NOMO-1 treated with dmso at 0.1 percent for 144 hours (cell line): ENCODE measurements around the gene TXNDC5.
A peak's percentile ranks its signal among the peaks of the same experiment; 100 is the strongest.

ENCODE experiments used
- DNase-seq: peaks from one replicate; lab custom pipeline; 2025; ENCODE audit not compliant: unreplicated experiment; lab: John Stamatoyannopoulos, UW

TXNDC5 gene

DNA sequence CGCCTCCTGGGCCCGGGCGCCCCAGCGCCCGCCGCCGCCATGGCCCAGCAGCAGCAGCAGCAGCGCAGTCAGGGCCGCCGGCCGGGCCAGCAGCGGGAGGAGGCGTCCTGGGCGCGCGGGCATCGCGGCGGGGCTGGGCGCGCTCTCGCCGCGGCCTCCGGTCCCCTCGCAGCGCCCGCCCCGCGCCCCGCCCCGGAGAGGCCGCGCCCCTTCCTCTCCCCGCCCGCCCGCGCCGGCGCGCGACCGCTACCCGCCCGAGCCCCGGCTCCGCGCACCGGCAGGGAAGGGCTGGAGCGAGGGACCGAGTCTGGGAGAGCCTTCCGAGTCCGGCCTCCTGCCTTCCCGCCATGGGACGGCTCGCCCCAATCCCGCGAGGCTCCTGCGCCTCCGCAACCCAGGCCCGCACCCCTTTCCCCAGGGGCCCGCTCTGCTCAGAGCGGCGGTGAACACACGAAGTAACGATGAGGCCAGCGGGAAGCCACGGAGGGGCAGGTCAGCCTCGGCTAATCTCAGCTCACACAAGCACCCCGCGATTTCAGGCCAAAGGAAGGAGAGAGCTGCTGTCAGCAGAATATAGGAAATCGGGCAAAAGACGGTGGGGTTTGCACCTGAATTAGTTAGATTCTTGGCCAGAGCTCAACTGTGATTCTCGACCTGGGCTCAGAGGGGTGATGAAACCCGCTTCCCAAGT is at the start of gene TXNDC5:
TXNDC5 (minus strand) TSS at position 135 of the 691 bp plus-strand sequence; CDS start at position 123, 12 bp downstream.
- DNase-seq = peak; percentile 29

DNA sequence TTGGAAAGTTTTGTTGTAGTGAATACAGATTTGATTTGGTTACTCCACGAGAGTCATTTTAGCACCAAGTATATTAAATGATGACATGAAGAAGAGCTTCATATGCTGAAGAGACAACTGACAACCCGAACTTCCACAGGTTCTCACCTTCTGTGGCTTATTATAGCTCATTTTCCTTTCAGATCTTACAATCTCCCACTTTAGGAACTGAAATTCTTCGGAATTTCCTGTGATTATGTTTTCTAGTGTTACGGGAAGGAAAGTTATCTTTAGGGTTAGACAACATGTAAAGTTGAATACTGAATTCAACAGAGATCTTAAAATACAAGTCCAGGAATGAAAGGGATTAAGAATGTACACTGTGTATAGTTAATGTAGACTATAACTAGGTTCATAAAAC is 49.6 kb upstream of the TXNDC5 start:
- no peak for DNase-seq

- DNase-seq = no peak
These were observed 48.9 kb upstream of the TXNDC5 start for GRCh38 chr6:7959453-7959852.

DNA sequence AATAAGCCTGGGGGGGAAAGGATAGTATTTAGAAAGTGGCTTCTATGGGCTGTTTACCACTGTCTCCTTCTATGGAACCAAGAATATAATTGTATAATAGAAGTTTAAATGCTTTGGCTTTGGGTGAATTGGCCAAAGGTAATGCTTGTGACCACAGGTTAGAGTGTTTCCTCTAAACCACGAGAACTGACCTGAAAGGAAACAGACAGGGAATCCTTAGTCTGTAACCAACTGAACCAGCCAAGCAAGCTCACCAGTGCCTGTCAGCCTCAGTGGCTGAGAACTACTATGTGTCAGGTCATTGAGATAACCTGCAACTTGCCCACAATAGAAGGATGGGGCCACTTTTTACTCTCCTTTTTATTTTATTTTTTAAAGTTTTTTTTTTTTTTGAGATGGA is 47.9 kb upstream of the TXNDC5 start:
- no peak for DNase-seq

DNA sequence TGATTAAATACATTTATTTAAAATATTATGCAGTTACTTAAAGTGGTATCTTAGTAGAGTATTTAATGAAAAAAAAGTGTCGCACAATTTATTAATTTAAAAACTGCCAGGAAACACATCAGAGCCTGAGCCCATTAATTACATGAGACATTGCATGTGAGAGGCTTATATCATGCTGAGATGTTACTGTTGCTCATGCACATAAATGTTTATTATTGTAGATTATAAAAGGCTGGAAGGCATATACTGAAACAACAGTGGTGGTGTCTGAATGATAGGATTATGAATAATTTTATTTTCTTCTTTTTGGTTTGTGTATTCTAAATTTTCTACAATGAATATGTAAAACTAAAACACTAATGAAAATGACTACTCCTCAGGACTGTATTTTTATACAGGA is 45.7 kb upstream of the TXNDC5 start:
- DNase-seq = no peak

DNA sequence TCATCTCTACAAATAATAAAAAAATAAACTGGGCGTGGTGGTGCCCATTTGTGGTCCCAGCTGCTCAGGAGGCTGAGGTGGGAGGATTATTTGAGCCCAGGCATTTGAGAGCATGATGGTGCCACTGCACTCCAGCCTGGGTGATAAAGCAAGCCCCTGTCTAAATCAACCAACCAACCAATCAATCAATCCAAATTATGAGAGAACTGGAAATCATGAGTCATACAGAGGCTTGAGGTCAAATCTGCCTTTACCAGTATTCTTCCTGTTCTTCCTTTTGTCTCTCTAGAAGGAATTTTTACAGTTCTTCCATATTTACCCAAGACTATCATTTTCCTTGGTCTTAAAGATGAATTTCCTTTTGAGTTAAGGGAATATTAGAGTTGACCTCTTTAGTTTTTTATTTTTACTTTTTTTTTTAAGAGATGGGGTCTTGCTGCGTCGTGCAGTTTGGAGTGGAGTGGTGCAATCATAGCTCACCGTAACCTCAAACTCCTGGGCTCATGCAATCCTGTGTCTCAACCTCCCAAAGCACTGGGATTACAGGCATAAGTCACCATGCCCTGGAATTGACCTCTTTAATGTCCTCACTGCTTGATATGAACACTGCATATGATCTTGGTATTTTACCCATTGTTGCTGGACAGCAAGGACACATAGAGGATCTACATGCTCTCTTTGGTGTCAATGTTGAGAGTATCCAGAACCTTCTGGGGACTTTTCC is 44.1 kb upstream of the TXNDC5 start:
- peak; percentile 2 for DNase-seq

- no peak for DNase-seq
These were observed 43.2 kb upstream of the TXNDC5 start for GRCh38 chr6:7953753-7954152.

DNA sequence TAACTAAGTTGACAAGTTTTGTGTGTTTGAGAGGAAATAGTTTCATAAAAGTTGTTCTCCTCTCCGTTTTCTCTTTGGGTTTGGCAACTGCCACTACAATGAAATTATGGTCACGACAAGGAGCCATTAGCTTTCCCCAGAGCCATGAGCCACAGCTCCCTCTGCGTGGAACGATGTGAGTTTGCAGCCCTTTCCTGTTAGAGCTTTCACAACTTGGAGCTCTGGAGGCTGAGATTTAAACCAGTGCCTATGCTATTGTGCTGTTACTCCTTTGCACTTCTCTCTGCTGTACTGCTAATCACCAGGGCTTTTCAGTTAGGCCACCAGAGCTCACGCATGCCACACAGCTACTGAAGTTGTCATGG is 29.3 kb upstream of the TXNDC5 start:
- no peak for DNase-seq

DNA sequence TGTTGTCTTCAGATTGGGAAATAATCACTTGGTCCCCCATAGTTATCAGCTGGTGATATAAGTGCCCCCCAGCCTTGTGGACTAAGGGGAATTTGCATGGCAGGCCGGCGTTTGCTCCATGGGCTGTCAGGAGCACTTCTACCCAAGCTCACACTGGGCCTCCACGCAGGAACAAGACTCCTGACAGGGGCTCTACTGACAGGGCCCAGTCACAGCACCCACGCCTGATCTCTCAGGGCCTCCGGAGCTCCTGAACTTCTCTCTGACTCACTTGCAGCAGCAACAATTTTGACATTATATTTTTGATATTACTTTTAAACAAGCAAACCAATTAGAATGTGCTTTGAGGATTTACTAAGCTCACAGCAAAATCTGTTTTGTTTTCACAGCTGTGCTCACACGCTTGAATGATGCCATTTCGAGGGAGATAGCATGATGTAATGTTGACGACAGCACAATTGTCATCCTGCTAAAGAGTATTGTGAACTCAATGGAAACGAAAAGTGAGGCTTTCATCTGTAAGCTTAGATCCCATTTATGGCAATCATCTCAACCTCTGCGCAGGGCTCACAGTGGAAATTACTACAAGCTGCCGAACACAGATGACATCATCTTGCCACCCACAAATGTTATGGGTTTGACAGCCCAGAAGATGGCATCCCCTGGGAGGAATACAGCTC is 28.7 kb upstream of the TXNDC5 start:
- no peak for DNase-seq

DNA sequence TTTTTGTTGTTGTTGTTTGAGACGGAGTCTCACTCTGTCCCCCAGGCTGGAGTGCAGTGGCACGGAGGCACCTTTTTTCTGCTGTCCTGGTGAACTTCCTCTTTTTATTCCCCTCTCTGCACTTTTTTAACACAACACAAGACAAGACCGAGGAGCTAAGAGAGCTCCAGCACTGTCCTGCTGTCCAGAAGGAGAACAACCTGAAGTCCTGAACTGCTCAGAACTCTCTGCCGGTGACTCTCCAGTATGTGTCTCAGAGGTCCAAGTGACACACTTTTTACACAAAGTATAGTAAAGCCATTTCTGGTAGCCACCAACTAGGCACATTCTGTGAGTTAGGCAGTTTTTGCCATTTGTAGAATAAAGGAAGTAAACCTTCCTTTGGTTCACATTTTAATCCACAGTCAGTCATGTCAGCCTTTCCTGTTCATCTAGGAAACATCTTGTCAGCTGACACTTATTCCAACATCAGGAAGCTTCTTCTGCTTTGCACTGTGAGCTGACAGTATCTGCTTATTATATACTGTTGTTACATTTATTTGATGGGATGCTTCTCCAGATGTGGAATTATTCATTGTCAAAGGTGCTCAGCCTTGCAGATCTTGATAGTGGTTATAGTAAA is 28.1 kb upstream of the TXNDC5 start:
- peak; percentile 64 for DNase-seq

- DNase-seq = no peak
These were observed 23.2 kb upstream of the TXNDC5 start for GRCh38 chr6:7933794-7934193.

DNA sequence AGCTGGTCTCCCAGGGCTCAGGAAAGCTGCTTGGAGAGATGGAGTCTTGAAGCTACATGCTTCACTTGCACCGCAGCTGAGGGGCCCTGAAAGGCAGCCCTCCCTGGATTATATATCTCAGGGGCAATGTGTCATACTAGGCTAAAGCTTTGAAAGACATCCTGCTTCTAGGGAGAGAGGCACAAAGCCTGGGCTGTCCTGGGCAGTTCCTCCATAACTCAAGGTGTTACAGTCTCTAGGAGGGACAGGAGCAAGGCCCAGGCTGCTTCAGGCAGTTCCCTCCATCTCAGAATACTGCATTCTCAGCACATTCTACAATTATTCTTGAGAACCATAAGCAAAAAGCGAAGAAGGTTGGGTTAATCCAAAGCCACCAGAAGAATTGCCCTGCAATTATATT is 22.0 kb upstream of the TXNDC5 start:
- no peak for DNase-seq

DNA sequence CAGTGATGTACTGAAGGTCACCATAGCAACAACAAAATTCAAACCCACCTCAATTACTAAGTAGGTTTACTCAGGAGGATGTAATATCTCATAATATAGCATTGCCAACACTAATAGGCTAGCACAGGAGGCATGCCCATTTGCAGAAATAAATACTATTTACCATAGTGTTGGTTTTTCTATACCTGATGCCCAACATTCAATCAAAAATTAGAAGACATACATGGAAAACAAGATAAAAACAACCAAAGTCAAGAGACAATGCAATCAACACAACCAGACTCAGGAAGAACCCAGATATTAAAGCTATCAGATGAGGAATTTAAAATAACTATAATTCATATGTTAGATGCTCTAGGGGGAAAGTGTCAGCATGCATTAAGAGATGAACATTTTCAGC is 14.3 kb upstream of the TXNDC5 start:
- no peak for DNase-seq

DNA sequence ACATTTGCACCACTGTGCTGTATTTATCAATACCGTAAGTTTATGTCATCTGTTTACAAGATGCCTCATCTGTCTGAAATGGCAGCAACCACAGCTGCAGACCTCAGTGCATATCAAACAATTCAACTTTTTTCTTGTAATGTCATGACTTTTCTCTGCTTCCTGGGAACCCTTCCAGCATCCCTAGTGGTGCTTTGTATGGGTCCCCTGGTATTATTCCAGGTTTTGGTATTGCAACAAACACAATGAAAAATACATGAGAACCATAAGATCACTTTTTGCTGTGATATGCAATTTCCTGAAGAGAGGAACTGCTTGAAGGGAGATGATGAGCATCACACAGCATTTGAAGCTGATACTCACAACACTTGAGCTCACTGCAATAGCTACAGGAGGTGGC is 12.0 kb upstream of the TXNDC5 start:
- no peak for DNase-seq

GRCh38 chr6:7921632-7922092 is 11.1 kb upstream of the TXNDC5 start:
- DNase-seq = no peak

- no peak for DNase-seq
These were observed 10.5 kb upstream of the TXNDC5 start for GRCh38 chr6:7921046-7921445.

DNA sequence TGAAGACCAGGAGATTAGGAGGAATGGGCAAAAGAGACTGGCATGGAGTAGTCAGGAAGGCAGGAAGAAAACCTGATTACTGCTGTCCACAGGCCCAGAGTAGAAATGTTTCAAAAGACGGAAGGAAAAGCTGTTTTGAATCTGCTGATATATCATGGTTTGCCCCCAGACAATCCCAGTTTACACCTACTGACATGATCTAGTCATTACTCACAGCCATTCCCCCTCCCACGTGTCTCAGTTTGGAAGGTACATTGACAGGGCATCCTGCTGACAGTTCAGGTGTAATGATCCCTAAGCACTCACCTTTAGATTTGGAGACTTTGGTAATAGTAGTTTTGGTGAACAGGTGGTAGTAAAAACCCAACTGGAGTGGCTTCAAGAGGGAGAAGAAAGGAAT is 9.8 kb upstream of the TXNDC5 start:
- no peak for DNase-seq

GRCh38 chr6:7919871-7920270 is 9.3 kb upstream of the TXNDC5 start:
- no peak for DNase-seq

GRCh38 chr6:7918403-7918802 is 7.8 kb upstream of the TXNDC5 start:
- DNase-seq = no peak

DNA sequence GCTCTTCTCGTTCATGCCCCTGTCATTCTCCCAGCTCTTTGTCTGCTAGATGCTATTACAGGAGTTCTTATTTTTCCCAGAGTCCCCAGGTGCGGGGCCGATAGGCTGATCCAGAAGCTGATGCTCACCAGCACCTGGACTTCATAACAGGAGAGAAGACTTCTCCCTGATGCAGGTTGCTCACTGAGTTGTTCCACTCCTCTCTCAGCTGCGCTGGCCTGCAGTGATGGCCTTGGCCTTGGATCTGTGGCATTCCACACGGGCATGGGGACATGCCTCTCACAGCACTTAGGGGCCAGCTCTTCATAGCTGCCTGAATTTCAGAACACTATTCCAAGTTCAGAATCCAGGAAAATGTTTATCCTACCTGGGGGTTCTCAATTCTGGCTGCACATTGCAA is 7.1 kb upstream of the TXNDC5 start:
- DNase-seq = no peak

DNA sequence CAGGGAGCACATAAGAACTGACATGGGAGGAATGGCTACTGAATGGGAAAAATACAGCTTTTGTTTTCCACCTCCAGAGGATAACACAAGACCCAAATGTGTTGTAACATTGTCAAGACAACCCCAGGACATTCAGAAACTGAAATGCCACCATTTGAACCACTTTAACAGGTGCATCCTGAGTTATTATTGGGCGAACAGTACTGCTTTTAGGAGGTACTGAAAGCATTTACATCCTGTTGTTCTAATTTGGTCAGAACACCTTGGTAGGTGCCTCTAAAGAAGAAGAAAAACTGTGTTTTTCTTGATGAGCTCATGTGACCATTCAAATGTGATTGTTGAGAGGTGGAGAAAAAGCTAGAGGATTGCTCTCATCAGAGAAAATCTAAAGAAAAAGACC is 6.4 kb upstream of the TXNDC5 start:
- no peak for DNase-seq
